H1 (cell line): ENCODE results near the gene CST8. TPM values are rescaled to one million over a fixed set of nuclear protein-coding genes. Genes with fewer than 3 reads are reported as not detected.

ENCODE experiments used
- CTCF ChIA-PET: fragments of 300-600 bp; sonication (Branson Sonifier 250); formaldehyde crosslinking; loops from one replicate; lab custom pipeline; 2021; ENCODE audit not compliant: partially characterized antibody; lab: Charles Lee
- POLR2A ChIA-PET: fragments of 300-600 bp; sonication (Branson Sonifier 250); formaldehyde crosslinking; loops from one replicate; lab custom pipeline; 2021; ENCODE audit warnings: inconsistent platforms; ENCODE audit not compliant: partially characterized antibody; lab: Charles Lee
- DNase-seq, 2 experiments: peaks; one replicate each; pipeline versions ENCODE4 v3.0.0 to v3.0.0-alpha.2; 2010 to 2022; ENCODE audit warnings: low spot score in 2 of 2, low read depth in 1 of 2, mixed read lengths in 1 of 2
- FAIRE-seq: peaks from 2 replicates; lab custom pipeline; 2011; peaks lifted over from hg19 to GRCh38; lab: Jason Lieb, UNC
- H2AFZ ChIP-seq: 2 replicates; pipeline ENCODE4 v1.8.1; 2012; ENCODE audit warnings: low read length, inconsistent platforms
- H2AK5ac ChIP-seq: 2 replicates; pipeline ENCODE4 v1.6.1; 2013; ENCODE audit warnings: low read depth, low read length
- H2BK120ac ChIP-seq: replicated peaks from 2 replicates; pipeline ENCODE3; 2013; ENCODE audit warnings: low read depth, low read length, inconsistent platforms
- H2BK12ac ChIP-seq: 2 replicates; pipeline ENCODE4 v1.6.1; 2013; ENCODE audit warnings: low read depth, low read length
- H2BK15ac ChIP-seq: 2 replicates; pipeline ENCODE4 v1.6.1; 2013; ENCODE audit warnings: low read length
- H2BK20ac ChIP-seq: 2 replicates; pipeline ENCODE4 v1.6.1; 2013; ENCODE audit warnings: low read length
- H2BK5ac ChIP-seq: 2 replicates; pipeline ENCODE4 v1.6.1; 2013; ENCODE audit warnings: low read depth, low read length
- H3K14ac ChIP-seq: 2 replicates; pipeline ENCODE4 v1.6.1; 2013; ENCODE audit warnings: inconsistent platforms; ENCODE audit not compliant: insufficient read length
- H3K18ac ChIP-seq: 2 replicates; pipeline ENCODE4 v1.6.1; 2013; ENCODE audit warnings: low read length; ENCODE audit errors: extremely low read depth
- H3K23ac ChIP-seq: 2 replicates; pipeline ENCODE4 v1.6.1; 2013; ENCODE audit warnings: inconsistent platforms; ENCODE audit not compliant: insufficient read length
- H3K23me2 ChIP-seq: 2 replicates; pipeline ENCODE4 v1.6.1; 2013; ENCODE audit warnings: low read depth, low read length
- H3K27ac ChIP-seq: 2 replicates; pipeline ENCODE4 v1.6.1; 2011; ENCODE audit warnings: low read depth, low read length, inconsistent platforms
- H3K27me3 ChIP-seq, 4 experiments: replicated peaks in 1 of 4; 1 replicate in 1 of 4; 2 replicates in 3 of 4; pipeline versions ENCODE4 v1.6.1 to v1.8.1; 2011 to 2013; ENCODE audit warnings: low read length in 3 of 4, mild to moderate bottlenecking in 3 of 4, inconsistent platforms in 2 of 4, mixed read lengths in 2 of 4, moderate library complexity in 1 of 4; ENCODE audit not compliant: control insufficient read depth in 3 of 4, insufficient read depth in 3 of 4; ENCODE audit errors: extremely low read depth in 1 of 4
- H3K36me3 ChIP-seq, 4 experiments: 2 replicates each; pipeline versions ENCODE4 v1.6.1 to v1.8.1; 2011 to 2013; ENCODE audit warnings: mild to moderate bottlenecking in 4 of 4, low read length in 3 of 4, moderate library complexity in 2 of 4, control low read depth in 1 of 4, inconsistent platforms in 1 of 4; ENCODE audit not compliant: insufficient read depth in 4 of 4, control insufficient read depth in 2 of 4
- H3K4ac ChIP-seq: replicated peaks from 2 replicates; pipeline ENCODE3; 2013; ENCODE audit warnings: low read length, low read depth, mixed read lengths, inconsistent platforms; ENCODE audit not compliant: insufficient read length
- H3K4me1 ChIP-seq, 4 experiments: replicated peaks in 1 of 4; 1 replicate in 1 of 4; 2 replicates in 3 of 4; pipeline versions ENCODE4 v1.6.1 to v1.8.1; 2011 to 2013; ENCODE audit warnings: low read length in 3 of 4, inconsistent platforms in 2 of 4, mixed read lengths in 1 of 4; ENCODE audit not compliant: insufficient read depth in 4 of 4, control insufficient read depth in 3 of 4
- H3K4me2 ChIP-seq, 2 experiments: 2 replicates each; pipeline versions ENCODE4 v1.6.1 to v1.8.1; 2011 to 2013; ENCODE audit warnings: low read depth in 2 of 2, low read length in 2 of 2, control low read depth in 1 of 2, inconsistent platforms in 1 of 2, mild to moderate bottlenecking in 1 of 2; ENCODE audit not compliant: insufficient read depth in 1 of 2
- H3K4me3 ChIP-seq, 4 experiments: fragments of 200-600, 300-600 bp in 1 of 4; sonication (generic), shearing (Covaris generic), sonication (Bioruptor Twin) in 1 of 4; 2 replicates each; pipeline versions ENCODE4 v1.5.1 to v1.8.1; 2011 to 2016; ENCODE audit warnings: low read length in 4 of 4, low read depth in 3 of 4, control low read depth in 2 of 4, inconsistent platforms in 2 of 4, mild to moderate bottlenecking in 2 of 4, mixed read lengths in 1 of 4, moderate library complexity in 1 of 4; ENCODE audit not compliant: insufficient read depth in 2 of 4; ENCODE audit errors: extremely low read depth in 1 of 4
- H3K56ac ChIP-seq: replicated peaks from 2 replicates; pipeline ENCODE3; 2013; ENCODE audit warnings: low read depth, mild to moderate bottlenecking, mixed read lengths, low read length, inconsistent platforms; ENCODE audit not compliant: insufficient read length
- H3K79me1 ChIP-seq: 2 replicates; pipeline ENCODE4 v1.6.1; 2013; ENCODE audit warnings: low read depth, low read length, control low read depth
- H3K79me2 ChIP-seq, 2 experiments: 2 replicates each; pipeline versions ENCODE4 v1.6.1 to v1.8.1; 2012 to 2013; ENCODE audit warnings: low read length in 2 of 2, mild to moderate bottlenecking in 2 of 2, inconsistent platforms in 1 of 2; ENCODE audit not compliant: insufficient read depth in 2 of 2, control insufficient read depth in 1 of 2
- H3K9ac ChIP-seq, 4 experiments: replicated peaks in 1 of 4; 1 replicate in 1 of 4; 2 replicates in 3 of 4; pipeline versions ENCODE4 v1.6.1 to v1.8.1; 2011 to 2013; ENCODE audit warnings: low read depth in 3 of 4, low read length in 3 of 4, control low read depth in 2 of 4, mild to moderate bottlenecking in 2 of 4, moderate library complexity in 2 of 4, inconsistent platforms in 1 of 4; ENCODE audit errors: extremely low read depth in 1 of 4
- H3K9me3 ChIP-seq, 2 experiments: 2 replicates each; pipeline versions ENCODE4 v1.6.1 to v1.8.1; 2012 to 2013; ENCODE audit warnings: mild to moderate bottlenecking in 2 of 2, moderate library complexity in 2 of 2, control low read depth in 1 of 2, inconsistent platforms in 1 of 2, low read depth in 1 of 2, low read length in 1 of 2, mixed read lengths in 1 of 2; ENCODE audit not compliant: insufficient read depth in 2 of 2
- H4K20me1 ChIP-seq, 2 experiments: replicated peaks in 1 of 2; 2 replicates each; pipeline versions ENCODE3 to v1.8.1; 2011 to 2013; ENCODE audit warnings: inconsistent platforms in 2 of 2, low read length in 2 of 2, mild to moderate bottlenecking in 1 of 2; ENCODE audit not compliant: insufficient read depth in 2 of 2, control insufficient read depth in 1 of 2
- H4K5ac ChIP-seq: 2 replicates; pipeline ENCODE4 v1.6.1; 2013; ENCODE audit warnings: low read length, low read depth, mixed read lengths, inconsistent platforms; ENCODE audit not compliant: insufficient read length
- H4K8ac ChIP-seq: 2 replicates; pipeline ENCODE4 v1.8.0; 2013; ENCODE audit warnings: mild to moderate bottlenecking, moderate library complexity, low read length, inconsistent platforms; ENCODE audit not compliant: insufficient read depth; ENCODE audit errors: extremely low read depth
- H4K91ac ChIP-seq: replicated peaks from 2 replicates; pipeline ENCODE3; 2013; ENCODE audit warnings: low read length, mixed read lengths, inconsistent platforms; ENCODE audit not compliant: insufficient read length
- BCL11A ChIP-seq, 2 experiments: IDR thresholded peaks; one replicate each; pipeline ENCODE4 v1.6.1; 2011; ENCODE audit warnings: low read depth in 2 of 2, low read length in 2 of 2, mild to moderate bottlenecking in 2 of 2
- CBX8 ChIP-seq: fragments of 300-800, 300-1000 bp; sonication (generic); IDR thresholded peaks from 2 replicates; pipeline ENCODE4 v1.7.1; 2016; ENCODE audit warnings: low read depth, low read length, borderline replicate concordance
- GABPA ChIP-seq: IDR thresholded peaks from 2 replicates; pipeline ENCODE4 v1.6.1; 2011; ENCODE audit warnings: mild to moderate bottlenecking, low read length, moderate library complexity, borderline replicate concordance; ENCODE audit not compliant: insufficient read depth
- JUN ChIP-seq: IDR thresholded peaks from 2 replicates; pipeline ENCODE4 v1.6.1; 2011; ENCODE audit warnings: low read depth, mild to moderate bottlenecking, improper control_type of control experiment, low read length
- JUND ChIP-seq: IDR thresholded peaks from 2 replicates; pipeline ENCODE4 v1.6.1; 2011; ENCODE audit warnings: mild to moderate bottlenecking, improper control_type of control experiment, low read length
- KDM1A ChIP-seq: fragments of 200-600, 300-600 bp; sonication (generic); IDR thresholded peaks from 2 replicates; pipeline ENCODE4 v1.7.1; 2016; ENCODE audit warnings: mild to moderate bottlenecking, low read length, borderline replicate concordance
- POLR2A ChIP-seq, 2 experiments: IDR thresholded peaks; 1 replicate in 1 of 2; 2 replicates in 1 of 2; pipeline ENCODE4 v1.6.1; 2011; ENCODE audit warnings: low read depth in 2 of 2, low read length in 2 of 2, mild to moderate bottlenecking in 2 of 2; ENCODE audit errors: control extremely low read depth in 1 of 2
- POU5F1 ChIP-seq: IDR thresholded peaks from 2 replicates; pipeline ENCODE4 v1.6.1; 2011; ENCODE audit warnings: low read depth, mild to moderate bottlenecking, low read length, moderate library complexity
- TBP ChIP-seq: IDR thresholded peaks from 2 replicates; pipeline ENCODE4 v1.6.1; 2011; ENCODE audit warnings: low read depth, low read length, improper control_type of control experiment
- TCF12 ChIP-seq: IDR thresholded peaks from 2 replicates; pipeline ENCODE4 v1.6.1; 2011; ENCODE audit warnings: low read depth, mild to moderate bottlenecking, low read length
- ZNF274 ChIP-seq: IDR thresholded peaks from 2 replicates; pipeline ENCODE4 v1.7.0; 2012; ENCODE audit warnings: low read length, borderline replicate concordance; ENCODE audit errors: extremely low read depth
- WGBS, 2 experiments: shearing (Covaris generic) in 1 of 2; methylation state at CpG; one replicate each; pipeline versions ENCODE4 v1.1.6 to v1.1.7; 2013 to 2015; ENCODE audit warnings: low lambda C conversion rate in 2 of 2, mixed read lengths in 2 of 2, inconsistent platforms in 1 of 2, low coverage in 1 of 2, missing lambda C conversion rate in 1 of 2; ENCODE audit not compliant: insufficient replicate concordance in 2 of 2, insufficient coverage in 1 of 2, insufficient read length in 1 of 2; ENCODE audit errors: extremely low coverage in 1 of 2, missing lambda C conversion rate in 1 of 2; 5-methylcytosine and 5-hydroxymethylcytosine counted together
- polyA plus RNA-seq, 7 experiments: library from polyadenylated mRNA; depleted of rRNA in 3 of 7; stranded (reverse) in 5 of 7; unstranded in 2 of 7; fragments of >200 nt in 5 of 7; fragments of 200-250 nt in 2 of 7; gene quantifications; 1 replicate in 5 of 7; 2 replicates in 1 of 7; 4 replicates in 1 of 7; pipeline versions ENCODE4 v1.2.1 to v1.2.3, GENCODE V29; 2011 to 2013; ENCODE audit warnings: missing spikeins in 2 of 7, mixed read lengths in 2 of 7
- total RNA-seq: library from RNA; stranded (reverse); fragmentation: NEBNext Ultra II Directional; extraction: Animal tissue kit (Norgen Biotek cat#: 25700); gene quantifications from 2 replicates; pipeline ENCODE4 v1.2.1, GENCODE V29; 2021
- TF ChIP-seq, protein P1 (sequence below): IDR thresholded peaks from 2 replicates; pipeline ENCODE4 v1.6.1; 2011; ENCODE audit warnings: low read length, improper control_type of control experiment
- TF ChIP-seq, protein P2 (sequence below): IDR thresholded peaks from 2 replicates; pipeline ENCODE4 v1.6.1; 2012; ENCODE audit warnings: inconsistent platforms

The CST8 gene
- total and polyA plus RNA-seq, 2 of the 8 experiments (the other 6 are each of a cell fraction or from before 2014, with no cell fraction given): not detected

- CTCF ChIA-PET: interaction anchor here (0.6 to 1.2 kb wide), 7 partner anchors 12 to 87 kb away, joined by 3 to 4 read pairs (median 3); no protein-coding TSS in a partner anchor
- no peak overlapping the region for H2BK12ac ChIP-seq
- no peaks in the 10 kb centered on the region for H3K9me3 ChIP-seq
- H4K91ac ChIP-seq: no peak overlapping the region
- peaks cover 0 to 4% (median 0%) of the 10 kb centered on the region in 4 experiments; a peak in 2 of 7 replicates for H3K27me3 ChIP-seq
- no peak overlapping the region for H2BK15ac ChIP-seq
- H4K8ac ChIP-seq: no peak overlapping the region
- no peak overlapping the region for H2BK20ac ChIP-seq
- H3K4me2 ChIP-seq: peak overlapping the region; percentile 10 to 51; a peak in 1 of 4 replicates
- H4K20me1 ChIP-seq: no peaks in the 10 kb centered on the region
- no peak overlapping the region for H3K14ac ChIP-seq
- H2AK5ac ChIP-seq: no peak overlapping the region
- H2AFZ ChIP-seq: no peak overlapping the region
- POLR2A ChIA-PET: interaction anchor here (1.3 to 2.0 kb wide), 2 partner anchors 9 to 14 kb away, joined by 3 to 4 read pairs; no protein-coding TSS in a partner anchor
- FAIRE-seq: peak; percentile 45
- H3K79me2 ChIP-seq: no peaks in the 10 kb centered on the region
- H3K4me1 ChIP-seq: peaks cover under 1 to 23% (median 11%) of the 10 kb centered on the region in 4 experiments; a peak in 6 of 7 replicates
- no peak overlapping the region for H3K56ac ChIP-seq
- WGBS, 2 experiments: 63% methylated on average over 1 of the region's 1 CpG; no CpG with 5 or more reads in 1 of the 2 experiments
- H3K27ac ChIP-seq: no peak overlapping the region
- H2BK120ac ChIP-seq: no peak overlapping the region
- no peak for DNase-seq
- H3K23me2 ChIP-seq: no peaks in the 10 kb centered on the region
- H3K79me1 ChIP-seq: no peaks in the 10 kb centered on the region
- H3K18ac ChIP-seq: no peak overlapping the region
- H3K4me3 ChIP-seq: peak overlapping the region in 1 of 4 experiments; percentile 34; a peak in 1 of 8 replicates
- no peak overlapping the region for H3K23ac ChIP-seq
- H3K4ac ChIP-seq: no peak overlapping the region
- H3K9ac ChIP-seq: no peak overlapping the region
- no peaks in the 10 kb centered on the region for H3K36me3 ChIP-seq
- H4K5ac ChIP-seq: no peak overlapping the region
- peak overlapping the region; percentile 48; the same call in 1 of the 2 replicates for H2BK5ac ChIP-seq
- TF ChIP-seq JUN: no peak
- TF ChIP-seq, protein P1, sequence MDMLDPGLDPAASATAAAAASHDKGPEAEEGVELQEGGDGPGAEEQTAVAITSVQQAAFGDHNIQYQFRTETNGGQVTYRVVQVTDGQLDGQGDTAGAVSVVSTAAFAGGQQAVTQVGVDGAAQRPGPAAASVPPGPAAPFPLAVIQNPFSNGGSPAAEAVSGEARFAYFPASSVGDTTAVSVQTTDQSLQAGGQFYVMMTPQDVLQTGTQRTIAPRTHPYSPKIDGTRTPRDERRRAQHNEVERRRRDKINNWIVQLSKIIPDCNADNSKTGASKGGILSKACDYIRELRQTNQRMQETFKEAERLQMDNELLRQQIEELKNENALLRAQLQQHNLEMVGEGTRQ: no peak
- TF ChIP-seq TCF12: no peak
- no peak for TF ChIP-seq CBX8
- no peak for TF ChIP-seq TBP
- TF ChIP-seq, protein P2, sequence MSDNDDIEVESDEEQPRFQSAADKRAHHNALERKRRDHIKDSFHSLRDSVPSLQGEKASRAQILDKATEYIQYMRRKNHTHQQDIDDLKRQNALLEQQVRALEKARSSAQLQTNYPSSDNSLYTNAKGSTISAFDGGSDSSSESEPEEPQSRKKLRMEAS: no peak
- no peak for TF ChIP-seq KDM1A
- no peak for TF ChIP-seq POLR2A (IDR thresholded peaks at IDR 0.05; ENCODE audit: control extremely low read depth in 1 of 2, low read depth in 2 of 2, low read length in 2 of 2)
- TF ChIP-seq GABPA: no peak
- TF ChIP-seq ZNF274: no peak
- TF ChIP-seq POU5F1: no peak
- TF ChIP-seq BCL11A (IDR thresholded peaks at IDR 0.05; ENCODE audit: low read depth in 2 of 2, low read length in 2 of 2): no peak
- TF ChIP-seq JUND: no peak
These were observed 41.6 kb downstream of the CST8 start for GRCh38 chr20:23532533-23532932.
